Karpas-422 (cell line): ENCODE data around the gene CGB3. TPM values are rescaled to one million over a fixed set of nuclear protein-coding genes. Genes with fewer than 3 reads are reported as not detected.

Source experiments
- DNase-seq: peaks from one replicate; pipeline ENCODE4 v3.0.0-alpha.2; 2015
- H2AFZ ChIP-seq: fragments of 200-600 bp; sonication (generic); 2 replicates; pipeline ENCODE4 v1.6.1; 2014; ENCODE audit warnings: antibody characterized with exemption, low read length, mixed read lengths
- H3K27ac ChIP-seq: fragments of 200-600 bp; sonication (generic); 2 replicates; pipeline ENCODE4 v1.5.1; 2014; ENCODE audit warnings: mild to moderate bottlenecking, low read length, moderate library complexity
- H3K27me3 ChIP-seq: fragments of 200-600 bp; sonication (generic); 2 replicates; pipeline ENCODE4 v1.6.1; 2014; ENCODE audit warnings: low read length, mixed read lengths
- H3K36me3 ChIP-seq: fragments of 200-600 bp; sonication (generic); 2 replicates; pipeline ENCODE4 v1.6.1; 2014; ENCODE audit warnings: low read length, mixed read lengths; ENCODE audit not compliant: insufficient read depth
- H3K4me1 ChIP-seq: fragments of 200-600 bp; sonication (generic); 2 replicates; pipeline ENCODE4 v1.6.1; 2014; ENCODE audit warnings: mild to moderate bottlenecking, low read length, mixed read lengths
- H3K4me2 ChIP-seq: fragments of 200-600 bp; sonication (generic); 2 replicates; pipeline ENCODE4 v1.6.1; 2014; ENCODE audit warnings: low read length, low read depth, mild to moderate bottlenecking; ENCODE audit not compliant: poor library complexity, severe bottlenecking
- H3K4me3 ChIP-seq: fragments of 200-600 bp; sonication (generic); 2 replicates; pipeline ENCODE4 v1.5.1; 2014; ENCODE audit warnings: mild to moderate bottlenecking, antibody characterized with exemption, low read length, mixed read lengths
- H3K79me2 ChIP-seq: fragments of 200-600 bp; sonication (generic); 2 replicates; pipeline ENCODE4 v1.6.1; 2014; ENCODE audit warnings: mild to moderate bottlenecking, low read length, mixed read lengths
- H3K9ac ChIP-seq: fragments of 200-600 bp; sonication (generic); 2 replicates; pipeline ENCODE4 v1.6.0; 2014; ENCODE audit warnings: low read length
- H3K9me2 ChIP-seq: fragments of 200-600 bp; sonication (generic), shearing (Covaris generic); replicated peaks from 2 replicates; pipeline ENCODE4 v1.6.0; 2014; ENCODE audit warnings: mild to moderate bottlenecking, low read length, moderate library complexity; ENCODE audit not compliant: insufficient read depth
- H3K9me3 ChIP-seq: fragments of 300-700, 200-600 bp; sonication (generic); 2 replicates; pipeline ENCODE4 v1.6.1; 2014; ENCODE audit warnings: low read length, mixed read lengths
- H4K20me1 ChIP-seq: fragments of 200-600 bp; sonication (generic); 2 replicates; pipeline ENCODE4 v1.6.1; 2014; ENCODE audit warnings: mild to moderate bottlenecking, antibody characterized with exemption, low read length, low read depth; ENCODE audit not compliant: insufficient read depth
- total RNA-seq: library from RNA; depleted of rRNA; stranded (reverse); fragments of >200 nt; shearing (Covaris generic); gene quantifications from 2 replicates; pipeline ENCODE4 v1.2.3, GENCODE V29; 2014; ENCODE audit warnings: low replicate concordance

CGB3 gene
- total RNA-seq, 1 experiment from 2014 or later = not detected

DNA sequence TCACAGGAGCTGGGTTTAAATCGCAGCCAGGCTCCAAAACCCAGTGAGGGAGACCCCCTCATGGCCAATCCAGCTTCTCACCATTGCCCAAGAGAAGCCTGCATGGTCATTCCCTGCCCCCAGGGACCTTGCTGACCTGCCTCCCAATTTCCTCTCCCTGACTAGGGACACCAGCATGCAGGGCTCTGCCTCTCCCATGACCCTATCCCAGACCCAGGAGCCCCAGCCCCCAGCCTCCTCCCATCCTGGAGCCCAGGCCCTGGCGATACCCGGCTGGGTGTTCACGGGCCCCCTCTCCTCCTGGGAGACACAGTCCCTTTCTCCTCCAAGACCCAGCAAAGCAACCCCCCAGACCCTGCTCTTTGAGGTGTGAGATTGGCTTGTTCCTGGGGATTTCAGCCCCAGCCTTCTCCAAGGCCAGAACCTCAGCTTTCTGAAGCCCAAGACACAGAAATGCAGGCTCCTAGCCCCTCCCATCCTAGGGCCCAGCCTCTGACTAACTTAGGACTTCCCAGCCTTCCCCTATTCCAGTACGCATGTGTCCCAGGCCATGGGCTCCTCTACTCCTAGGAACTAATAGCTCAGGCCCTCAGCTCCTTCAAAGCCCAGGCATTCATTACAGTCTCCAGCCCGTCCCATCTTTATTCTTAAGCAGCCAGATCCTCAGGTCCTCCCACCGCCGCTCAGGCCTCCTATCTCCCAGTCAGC, 32.1 kb downstream of the CGB3 start:
- Histone ChIP-seq H2AFZ (peak overlapping the region; percentile 33; the same call in 1 of the 2 replicates), H3K9ac (peak overlapping the region; percentile 91), H3K4me1 (peaks cover 23% of the 10 kb centered on the region), H3K79me2 (peaks cover 63% of the 10 kb centered on the region), H3K4me2 (peak overlapping the region; percentile 86), H3K27me3 (no peaks in the 10 kb centered on the region), H3K4me3 (peak overlapping the region; percentile 87), H4K20me1 (peaks cover 14% of the 10 kb centered on the region), H3K9me2 (no peaks in the 10 kb centered on the region), H3K9me3 (no peaks in the 10 kb centered on the region), H3K27ac (peak overlapping the region; percentile 46; the same call in 1 of the 2 replicates), H3K36me3 (no peaks in the 10 kb centered on the region; the same call in none of the 2 replicates)
- DNase-seq = peak; percentile 70

DNA sequence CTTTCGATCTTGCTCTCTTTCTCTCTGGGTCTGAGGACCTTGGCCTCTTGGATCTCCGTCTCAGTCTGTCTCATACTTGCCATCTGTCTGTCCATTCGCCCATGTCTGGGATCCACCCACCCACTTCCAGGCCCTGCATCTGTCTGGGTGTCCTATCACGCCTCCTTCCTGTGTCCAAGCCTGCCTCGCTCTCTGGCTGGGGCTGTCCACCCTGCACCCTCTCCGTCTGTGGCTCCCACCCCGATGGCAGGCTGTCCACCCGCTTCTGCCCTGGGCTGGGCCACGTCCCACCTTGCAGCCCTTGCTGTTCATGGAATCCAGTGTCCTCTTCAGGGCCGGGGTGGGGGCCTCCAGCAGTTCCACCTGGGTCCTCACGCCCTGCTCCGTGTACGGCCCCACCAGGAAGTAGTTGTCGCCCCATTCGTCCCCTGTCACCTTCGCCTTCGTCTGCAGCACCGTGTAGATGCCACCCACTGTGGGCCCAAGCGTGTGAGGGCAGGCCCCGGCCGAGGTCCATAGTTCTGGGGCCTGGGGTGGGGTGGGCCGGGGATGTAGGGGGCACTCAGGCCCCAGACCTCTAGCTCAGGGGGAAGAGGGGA, 33.0 kb downstream of the CGB3 start:
- no peak for DNase-seq
- Histone ChIP-seq H2AFZ (no peak overlapping the region), H3K4me2 (peak overlapping the region; percentile 86), H3K9me3 (no peaks in the 10 kb centered on the region), H3K4me3 (peak overlapping the region; percentile 87), H3K9ac (peak overlapping the region; percentile 91), H3K79me2 (peaks cover 55% of the 10 kb centered on the region), H3K36me3 (no peaks in the 10 kb centered on the region; the same call in none of the 2 replicates), H3K27ac (no peak overlapping the region), H3K4me1 (peaks cover 23% of the 10 kb centered on the region), H4K20me1 (peaks cover 13% of the 10 kb centered on the region; the same call in 1 of the 2 replicates), H3K27me3 (no peaks in the 10 kb centered on the region), H3K9me2 (no peaks in the 10 kb centered on the region)

DNA sequence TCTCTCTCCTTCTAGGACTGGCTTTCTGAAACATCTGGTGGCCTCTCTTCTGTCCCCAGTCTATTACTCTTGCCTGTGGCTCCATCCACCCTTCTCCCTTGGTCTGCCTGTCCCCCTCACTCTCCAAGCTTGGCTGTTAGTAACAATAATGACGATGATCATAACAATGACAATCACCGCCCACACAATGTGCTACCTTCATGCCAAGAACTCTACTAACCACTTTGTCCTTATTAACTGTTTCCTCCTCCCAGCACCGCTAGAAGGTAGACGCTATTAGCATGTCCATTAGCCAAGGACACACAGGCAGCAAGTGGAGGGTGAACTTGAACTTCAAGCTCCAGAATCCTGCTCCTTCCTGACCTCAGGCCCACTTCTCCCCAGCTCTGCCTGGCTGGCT, 33.7 kb downstream of the CGB3 start:
- no peak overlapping the region for H3K9ac ChIP-seq
- H3K79me2 ChIP-seq = peaks cover 48% of the 10 kb centered on the region

DNA sequence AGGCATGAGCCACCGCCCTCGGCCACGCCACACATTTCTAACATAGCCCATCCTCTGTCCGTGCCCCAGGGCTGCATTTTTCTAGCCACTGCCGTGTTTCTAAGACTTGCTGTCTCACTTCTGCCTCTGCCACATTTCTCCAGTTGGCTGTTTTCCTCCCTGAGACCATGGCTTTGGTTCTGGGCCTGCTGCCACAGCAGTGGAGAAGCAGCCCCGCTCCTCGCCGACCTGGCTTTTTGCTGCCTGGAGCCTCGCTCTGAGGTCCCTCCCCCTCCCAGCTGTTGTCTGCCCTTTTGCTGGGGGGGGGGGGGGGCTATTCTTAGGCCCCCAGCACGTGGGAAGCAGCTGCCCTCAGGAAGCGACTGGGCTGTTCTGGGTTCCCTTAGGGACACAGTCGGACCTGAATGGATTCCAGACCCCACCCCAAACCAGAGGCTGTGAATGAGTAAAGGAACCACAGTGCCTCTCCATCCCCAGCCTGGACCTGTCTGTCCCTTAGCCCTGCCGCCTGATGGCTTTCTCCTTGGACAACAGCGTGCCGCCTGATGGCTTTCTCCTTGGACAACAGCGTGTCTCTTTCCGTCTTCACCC, 34.3 kb downstream of the CGB3 start:
- H2AFZ ChIP-seq = no peak overlapping the region
- peaks cover 42% of the 10 kb centered on the region for H3K79me2 ChIP-seq
- no peak overlapping the region for H3K4me2 ChIP-seq
- H3K9me2 ChIP-seq = no peaks in the 10 kb centered on the region
- no peak overlapping the region for H3K4me3 ChIP-seq
- peaks cover 16% of the 10 kb centered on the region for H3K4me1 ChIP-seq
- DNase-seq = no peak
- no peaks in the 10 kb centered on the region for H3K27me3 ChIP-seq
- H4K20me1 ChIP-seq = peaks cover 6% of the 10 kb centered on the region; the same call in 1 of the 2 replicates
- no peak overlapping the region for H3K27ac ChIP-seq
- no peak overlapping the region for H3K9ac ChIP-seq
- peaks cover 11% of the 10 kb centered on the region for H3K36me3 ChIP-seq
- no peaks in the 10 kb centered on the region for H3K9me3 ChIP-seq

More for the DNA sequence above, 33.7 kb downstream of the CGB3 start:
- Histone ChIP-seq H3K9me3 (no peaks in the 10 kb centered on the region), H3K4me2 (no peak overlapping the region), H3K4me3 (no peak overlapping the region), H3K36me3 (peaks cover 5% of the 10 kb centered on the region), H4K20me1 (peaks cover 12% of the 10 kb centered on the region; the same call in 1 of the 2 replicates), H2AFZ (no peak overlapping the region), H3K27me3 (no peaks in the 10 kb centered on the region), H3K4me1 (peaks cover 22% of the 10 kb centered on the region), H3K9me2 (no peaks in the 10 kb centered on the region), H3K27ac (no peak overlapping the region)
- DNase-seq = no peak

DNA sequence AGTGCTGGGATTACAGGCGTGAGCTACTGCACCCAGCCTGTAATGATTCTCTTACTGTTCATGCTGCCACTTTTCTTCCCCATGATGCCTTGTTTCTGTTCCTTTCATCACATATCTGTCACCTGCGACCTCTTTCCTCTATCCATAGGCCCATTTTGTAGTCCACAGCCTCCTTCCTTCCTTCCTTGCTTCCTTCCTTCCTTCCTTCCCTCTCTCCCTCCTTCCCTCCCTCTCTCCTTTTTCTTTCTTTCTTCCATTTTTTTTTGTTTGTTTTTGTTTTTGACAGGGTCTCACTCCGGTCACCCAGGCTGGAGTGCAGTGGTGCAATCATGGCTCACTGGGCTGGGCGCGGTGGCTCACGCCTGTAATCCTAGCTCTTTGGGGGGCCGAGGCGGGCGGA, 35.3 kb downstream of the CGB3 start:
- Histone ChIP-seq H3K4me1 (peaks cover 12% of the 10 kb centered on the region), H3K27ac (no peak overlapping the region), H3K79me2 (peaks cover 32% of the 10 kb centered on the region), H3K9me2 (no peaks in the 10 kb centered on the region), H4K20me1 (no peaks in the 10 kb centered on the region; the same call in 1 of the 2 replicates), H3K36me3 (peaks cover 14% of the 10 kb centered on the region), H3K9me3 (no peaks in the 10 kb centered on the region), H2AFZ (no peak overlapping the region), H3K27me3 (no peaks in the 10 kb centered on the region), H3K4me3 (no peak overlapping the region), H3K9ac (no peak overlapping the region), H3K4me2 (no peak overlapping the region)
- no peak for DNase-seq

DNA sequence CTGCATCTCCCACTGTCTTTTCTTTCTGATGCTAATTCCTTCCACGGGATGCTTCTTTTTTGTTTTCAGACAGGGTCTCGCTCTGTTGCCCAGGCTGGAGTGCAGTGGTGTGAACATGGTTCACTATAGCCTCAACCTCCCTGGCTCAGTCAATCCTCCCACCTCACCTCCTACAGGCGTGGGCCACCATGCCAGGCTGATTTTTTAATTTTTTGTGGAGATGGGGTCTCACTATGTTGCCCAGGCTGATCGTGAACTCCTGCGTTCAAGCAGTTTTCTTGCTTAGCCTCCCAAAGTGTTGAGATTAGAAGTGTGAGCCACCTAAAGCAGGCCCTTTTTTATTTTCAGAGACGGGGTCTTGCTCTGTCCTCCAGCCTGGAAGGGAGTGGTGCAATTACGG, 35.8 kb downstream of the CGB3 start:
- H3K4me2 ChIP-seq = no peak overlapping the region
- H3K79me2 ChIP-seq = peaks cover 30% of the 10 kb centered on the region
- peaks cover 18% of the 10 kb centered on the region for H3K36me3 ChIP-seq
- no peak overlapping the region for H3K4me3 ChIP-seq
- H4K20me1 ChIP-seq = no peaks in the 10 kb centered on the region
- H3K9ac ChIP-seq = no peak overlapping the region
- H2AFZ ChIP-seq = no peak overlapping the region
- H3K9me2 ChIP-seq = no peaks in the 10 kb centered on the region
- no peak overlapping the region for H3K27ac ChIP-seq
- H3K9me3 ChIP-seq = no peaks in the 10 kb centered on the region
- H3K27me3 ChIP-seq = no peaks in the 10 kb centered on the region
- peaks cover 12% of the 10 kb centered on the region for H3K4me1 ChIP-seq
- DNase-seq = no peak

DNA sequence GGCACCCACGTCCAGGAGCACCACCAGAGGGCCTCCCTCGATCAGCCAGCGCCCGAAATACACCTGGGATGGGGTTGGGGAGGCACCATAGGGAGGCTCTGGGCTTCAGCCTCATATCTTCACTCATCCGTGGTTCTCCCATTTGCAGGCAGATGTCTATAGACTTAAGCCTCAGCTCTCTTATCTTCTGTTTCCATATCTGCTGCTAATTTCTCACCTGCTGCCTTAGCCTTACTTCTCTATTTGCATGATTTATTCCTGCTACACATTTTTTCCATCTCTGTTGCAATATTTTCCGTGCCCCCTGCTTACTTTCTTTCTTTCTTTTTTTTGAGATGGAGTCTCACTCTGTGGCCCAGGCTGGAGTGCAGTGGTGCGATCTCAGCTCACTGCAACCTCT, 36.8 kb downstream of the CGB3 start:
- no peak overlapping the region for H2AFZ ChIP-seq
- peaks cover 28% of the 10 kb centered on the region for H3K36me3 ChIP-seq
- H3K9me2 ChIP-seq = no peaks in the 10 kb centered on the region
- no peaks in the 10 kb centered on the region for H3K9me3 ChIP-seq
- H3K27ac ChIP-seq = no peak overlapping the region
- H3K4me3 ChIP-seq = no peak overlapping the region
- H3K4me1 ChIP-seq = peaks cover 12% of the 10 kb centered on the region
- peaks cover 23% of the 10 kb centered on the region for H3K79me2 ChIP-seq
- H3K9ac ChIP-seq = no peak overlapping the region
- no peak for DNase-seq
- H3K27me3 ChIP-seq = no peaks in the 10 kb centered on the region
- H3K4me2 ChIP-seq = no peak overlapping the region
- H4K20me1 ChIP-seq = no peaks in the 10 kb centered on the region

DNA sequence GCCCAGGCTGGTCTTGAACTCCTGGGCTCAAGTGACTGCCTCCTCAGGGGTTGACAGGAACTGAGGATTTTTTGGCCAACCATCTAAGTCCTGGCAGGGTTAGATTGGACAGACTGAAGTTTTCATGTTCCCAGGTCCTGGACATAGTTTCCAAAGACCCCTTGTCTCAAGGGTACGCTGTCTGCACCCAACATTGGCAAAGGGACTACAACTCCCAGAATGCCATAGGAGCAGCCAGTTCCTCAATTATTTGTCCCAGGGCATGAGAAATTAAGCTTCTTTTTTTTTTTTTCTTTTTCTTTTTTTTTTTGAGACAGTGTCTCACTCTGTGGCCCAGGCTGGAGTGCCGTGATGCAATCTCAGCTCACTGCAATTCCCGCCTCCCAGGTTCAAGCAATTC, 37.9 kb downstream of the CGB3 start:
- peaks cover 3% of the 10 kb centered on the region; the same call in 1 of the 2 replicates for H3K4me1 ChIP-seq
- H3K4me3 ChIP-seq = no peak overlapping the region
- H3K36me3 ChIP-seq = peaks cover 37% of the 10 kb centered on the region
- no peak overlapping the region for H3K27ac ChIP-seq
- no peaks in the 10 kb centered on the region for H4K20me1 ChIP-seq
- H3K9me2 ChIP-seq = no peaks in the 10 kb centered on the region
- H2AFZ ChIP-seq = no peak overlapping the region
- H3K79me2 ChIP-seq = peaks cover 12% of the 10 kb centered on the region
- H3K27me3 ChIP-seq = no peaks in the 10 kb centered on the region
- DNase-seq = no peak
- no peak overlapping the region for H3K4me2 ChIP-seq
- H3K9me3 ChIP-seq = no peaks in the 10 kb centered on the region
- H3K9ac ChIP-seq = no peak overlapping the region
